ENCODE measurements around the gene CDKL1.

CDKL1 gene

DNA sequence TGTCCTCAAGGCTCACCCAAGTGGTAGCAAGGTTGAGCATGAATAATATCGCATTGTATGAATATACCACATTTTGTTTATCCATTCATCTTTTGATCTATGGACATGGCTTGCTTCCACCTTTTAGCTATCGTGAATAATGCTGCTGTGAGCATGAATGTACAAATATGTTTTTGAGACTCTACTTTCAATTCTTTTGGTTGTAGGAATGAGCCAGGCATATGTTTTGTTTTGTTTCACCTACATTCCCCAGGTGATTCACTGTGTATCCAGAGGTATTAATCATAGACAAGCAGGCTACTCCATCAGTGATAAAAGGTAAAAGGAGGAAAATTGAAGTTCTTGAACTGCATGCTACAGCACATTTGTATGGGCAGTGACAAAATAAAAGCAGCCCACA lies 35.8 kb downstream of the CDKL1 start:
- H3K4me1 ChIP-seq (ENCODE audit: control insufficient read depth, low read length): peaks cover 16% of the 10 kb centered on the region
- TF ChIP-seq EZH2phosphoT487 (IDR thresholded peaks at IDR 0.05; ENCODE audit: borderline replicate concordance, low read length) (no peak), CTCF (IDR thresholded peaks at IDR 0.05; ENCODE audit: low read depth, low read length, poor library complexity, severe bottlenecking) (no peak)
- no peaks in the 10 kb centered on the region for H3K9me2 ChIP-seq (replicated peaks; ENCODE audit: control insufficient read depth, low read length)
- H3K4me2 ChIP-seq (ENCODE audit: low read length): no peak overlapping the region
- H3K4me3 ChIP-seq (ENCODE audit: low read length): no peak overlapping the region
- no peaks in the 10 kb centered on the region for H4K20me1 ChIP-seq (ENCODE audit: control insufficient read depth, insufficient read depth, low read depth, low read length)
- no peaks in the 10 kb centered on the region; the same call in 1 of the 2 replicates for H3K9me3 ChIP-seq (ENCODE audit: control insufficient read depth, insufficient read depth, low read length)
- H3K79me2 ChIP-seq (ENCODE audit: control insufficient read depth, low read length): no peaks in the 10 kb centered on the region
- H3K36me3 ChIP-seq (ENCODE audit: control insufficient read depth, low read length): no peaks in the 10 kb centered on the region
- no peak overlapping the region for H3K27ac ChIP-seq (ENCODE audit: low read depth, low read length)
- no peaks in the 10 kb centered on the region for H3F3A ChIP-seq (ENCODE audit: control insufficient read depth, insufficient read depth)
- peaks cover 3% of the 10 kb centered on the region; the same call in 1 of the 2 replicates for H3K27me3 ChIP-seq (ENCODE audit: control insufficient read depth, low read length)

DNA sequence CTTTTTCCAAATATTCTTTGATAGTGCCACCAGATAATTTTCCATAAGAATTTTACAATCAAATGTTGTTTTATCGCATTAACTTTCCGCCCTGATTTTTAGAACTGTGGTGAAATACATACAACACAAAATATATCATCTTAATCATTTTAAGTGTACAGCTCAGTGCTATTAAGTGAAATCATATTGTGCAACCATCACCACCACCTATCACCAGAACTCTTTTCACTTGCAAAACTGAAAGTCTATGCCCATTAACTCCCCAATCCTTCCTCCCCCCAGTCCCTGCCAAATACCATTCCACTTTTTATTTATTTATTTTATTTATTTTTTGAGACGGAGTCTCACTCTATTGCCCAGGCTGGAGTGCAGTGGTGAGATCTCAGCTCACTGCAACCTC lies 36.6 kb downstream of the CDKL1 start:
- Histone ChIP-seq H3K9me2 (replicated peaks; ENCODE audit: control insufficient read depth, low read length) (no peaks in the 10 kb centered on the region), H3K4me3 (ENCODE audit: low read length) (no peak overlapping the region), H3K79me2 (ENCODE audit: control insufficient read depth, low read length) (no peaks in the 10 kb centered on the region), H3K4me2 (ENCODE audit: low read length) (no peak overlapping the region), H3K36me3 (ENCODE audit: control insufficient read depth, low read length) (no peaks in the 10 kb centered on the region), H3K4me1 (ENCODE audit: control insufficient read depth, low read length) (peaks cover 16% of the 10 kb centered on the region), H3F3A (ENCODE audit: control insufficient read depth, insufficient read depth) (no peaks in the 10 kb centered on the region), H3K27me3 (ENCODE audit: control insufficient read depth, low read length) (peaks cover 3% of the 10 kb centered on the region; the same call in 1 of the 2 replicates), H3K27ac (ENCODE audit: low read depth, low read length) (no peak overlapping the region), H4K20me1 (ENCODE audit: control insufficient read depth, insufficient read depth, low read depth, low read length) (no peaks in the 10 kb centered on the region), H3K9me3 (ENCODE audit: control insufficient read depth, insufficient read depth, low read length) (no peaks in the 10 kb centered on the region; the same call in 1 of the 2 replicates)
- no peak for TF ChIP-seq EZH2phosphoT487 (IDR thresholded peaks at IDR 0.05; ENCODE audit: borderline replicate concordance, low read length)
- TF ChIP-seq CTCF (IDR thresholded peaks at IDR 0.05; ENCODE audit: low read depth, low read length, poor library complexity, severe bottlenecking): no peak

DNA sequence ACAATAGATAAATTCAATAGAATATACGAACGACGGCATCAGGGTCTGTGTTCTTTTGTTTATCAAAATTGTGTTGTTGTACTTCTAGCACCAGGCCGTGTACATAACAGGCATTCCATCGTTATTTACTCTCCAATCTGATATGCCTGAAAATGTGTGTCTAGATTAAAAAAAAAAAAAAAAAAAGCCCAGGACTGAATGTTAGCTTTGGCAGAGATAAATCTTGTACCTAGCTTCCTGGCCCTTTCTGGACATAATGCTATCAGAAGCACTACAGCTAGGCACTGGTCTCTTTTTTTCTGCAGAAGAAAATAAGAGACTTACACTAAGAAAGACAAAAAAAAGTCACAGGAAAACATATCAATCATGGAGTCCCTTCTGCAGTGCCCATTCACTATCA lies 37.0 kb downstream of the CDKL1 start:
- no peaks in the 10 kb centered on the region for H3K79me2 ChIP-seq (ENCODE audit: control insufficient read depth, low read length)
- H3K27me3 ChIP-seq (ENCODE audit: control insufficient read depth, low read length): peaks cover 3% of the 10 kb centered on the region; the same call in 1 of the 2 replicates
- no peak overlapping the region for H3K4me3 ChIP-seq (ENCODE audit: low read length)
- H3F3A ChIP-seq (ENCODE audit: control insufficient read depth, insufficient read depth): no peaks in the 10 kb centered on the region
- H3K36me3 ChIP-seq (ENCODE audit: control insufficient read depth, low read length): no peaks in the 10 kb centered on the region
- peaks cover 16% of the 10 kb centered on the region for H3K4me1 ChIP-seq (ENCODE audit: control insufficient read depth, low read length)
- H3K27ac ChIP-seq (ENCODE audit: low read depth, low read length): no peak overlapping the region
- H3K4me2 ChIP-seq (ENCODE audit: low read length): no peak overlapping the region
- TF ChIP-seq EZH2phosphoT487 (IDR thresholded peaks at IDR 0.05; ENCODE audit: borderline replicate concordance, low read length) (no peak), CTCF (IDR thresholded peaks at IDR 0.05; ENCODE audit: low read depth, low read length, poor library complexity, severe bottlenecking) (no peak)
- no peaks in the 10 kb centered on the region for H4K20me1 ChIP-seq (ENCODE audit: control insufficient read depth, insufficient read depth, low read depth, low read length)
- no peaks in the 10 kb centered on the region for H3K9me2 ChIP-seq (replicated peaks; ENCODE audit: control insufficient read depth, low read length)
- H3K9me3 ChIP-seq (ENCODE audit: control insufficient read depth, insufficient read depth, low read length): no peaks in the 10 kb centered on the region; the same call in 1 of the 2 replicates
